RCC 7860 (cell line): Measurements from ENCODE around the gene ATG13.
"Not testable (repeated sequence)": the region's sequence is repeated elsewhere in the genome, so short reads cannot be mapped to it uniquely, and the experiment has no call there.

ENCODE experiments used
- DNase-seq: peaks from one replicate; pipeline ENCODE4 v3.0.0-alpha.2; 2015; ENCODE audit warnings: low spot score
- FAIRE-seq: peaks from 2 replicates; lab custom pipeline; 2012; peaks lifted over from hg19 to GRCh38; lab: Jason Lieb, UNC

Gene ATG13

DNA sequence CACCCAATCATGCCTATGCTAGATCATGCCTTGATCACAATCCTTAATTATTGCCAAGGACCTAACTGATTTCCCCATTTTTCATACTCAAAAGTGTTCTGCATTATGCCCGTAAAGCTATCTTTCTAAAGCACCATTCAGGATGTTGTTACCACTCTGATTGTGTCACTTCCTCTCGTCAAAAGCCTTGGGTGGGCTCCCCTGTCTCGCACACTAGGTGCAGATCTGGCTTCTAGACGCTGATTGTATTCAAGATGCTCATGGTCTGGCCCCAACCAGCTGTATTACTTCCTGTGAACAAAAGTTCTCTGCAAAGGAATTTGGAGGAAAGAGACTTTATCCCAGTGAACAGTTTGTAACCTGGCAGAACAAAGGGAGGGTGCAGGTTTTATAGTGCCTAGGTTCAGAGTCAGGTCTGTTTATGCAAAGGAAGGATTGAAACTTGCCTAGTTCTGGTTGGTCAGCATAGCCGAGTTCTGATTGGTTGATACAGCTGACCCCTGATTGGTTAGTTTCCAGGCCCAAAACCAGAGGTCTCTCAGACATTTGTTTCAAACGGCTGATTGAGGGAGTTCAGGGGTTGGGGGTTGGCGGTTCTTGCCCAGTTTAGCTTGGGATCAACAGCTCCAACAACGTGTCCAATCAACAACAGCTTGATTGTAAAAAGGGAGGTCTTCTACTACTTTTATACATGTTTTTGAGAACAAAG, 25.4 kb downstream of the ATG13 start:
- no peak for FAIRE-seq
- DNase-seq, result no peak

DNA sequence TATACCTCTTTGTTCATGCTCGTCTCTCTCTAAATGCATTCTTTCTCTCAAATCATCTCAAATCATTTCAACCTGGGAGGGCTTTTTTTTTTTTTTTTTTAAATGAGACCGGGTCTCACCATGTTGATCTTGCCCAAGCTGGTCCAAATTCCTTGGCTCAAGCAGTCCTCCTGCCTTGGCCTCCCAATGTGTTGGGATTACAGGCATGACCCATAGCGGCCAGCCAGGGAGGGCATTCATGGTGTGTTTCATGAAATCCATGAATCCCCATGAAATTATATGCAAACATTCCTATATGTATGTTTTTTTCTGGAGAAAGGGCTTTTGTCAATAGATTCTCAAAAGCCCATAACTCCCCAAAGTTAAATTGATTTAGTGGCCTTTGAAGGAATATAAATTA, 26.2 kb downstream of the ATG13 start:
- no peak for DNase-seq
- FAIRE-seq, result no peak

DNA sequence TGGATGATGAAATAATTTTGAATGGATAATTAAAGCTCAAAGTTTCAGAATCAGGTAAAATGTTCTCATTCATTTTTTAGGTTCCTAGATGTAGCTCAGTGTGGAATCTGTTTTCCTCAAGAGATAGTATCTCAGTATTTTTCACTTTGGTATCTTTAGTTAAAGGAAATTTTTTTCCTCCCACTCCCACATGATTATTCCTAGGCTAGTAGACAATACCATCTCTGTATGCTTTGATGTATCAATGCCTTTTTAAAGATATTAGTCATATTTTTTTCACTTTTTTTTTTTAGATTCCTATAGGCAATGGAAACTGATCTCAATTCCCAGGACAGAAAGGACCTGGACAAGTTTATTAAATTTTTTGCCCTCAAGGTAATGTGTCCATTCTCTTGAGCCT, 26.6 kb downstream of the ATG13 start:
- FAIRE-seq (no peak), DNase-seq (no peak)

DNA sequence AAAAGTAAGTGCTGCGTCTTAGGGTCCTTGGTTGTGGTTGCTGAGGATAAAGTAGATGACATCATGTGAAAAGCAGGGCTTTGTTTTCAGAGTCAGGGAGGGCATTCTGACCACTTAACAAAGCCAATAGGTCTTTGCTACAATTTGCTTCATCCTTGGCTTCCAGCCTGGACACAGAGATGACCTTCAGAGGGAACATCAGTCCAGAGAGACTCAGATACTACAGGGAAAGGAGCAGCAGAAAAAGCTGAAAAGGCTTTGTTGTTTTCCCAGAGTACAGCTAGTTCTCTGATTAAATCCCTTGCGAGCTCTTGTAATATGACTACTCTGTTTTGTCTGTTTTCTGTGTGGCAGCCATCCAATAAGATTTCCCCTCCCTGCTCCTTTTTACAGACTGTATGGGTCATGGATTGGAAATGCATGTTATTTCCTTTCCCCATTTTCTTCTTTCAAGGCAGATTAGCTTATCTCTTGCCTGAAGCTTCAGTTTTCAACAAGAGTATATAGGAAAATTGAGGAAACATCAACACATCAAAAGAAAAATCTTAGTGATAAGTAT, 31.9 kb downstream of the ATG13 start:
- no peak for DNase-seq
- no peak for FAIRE-seq

DNA sequence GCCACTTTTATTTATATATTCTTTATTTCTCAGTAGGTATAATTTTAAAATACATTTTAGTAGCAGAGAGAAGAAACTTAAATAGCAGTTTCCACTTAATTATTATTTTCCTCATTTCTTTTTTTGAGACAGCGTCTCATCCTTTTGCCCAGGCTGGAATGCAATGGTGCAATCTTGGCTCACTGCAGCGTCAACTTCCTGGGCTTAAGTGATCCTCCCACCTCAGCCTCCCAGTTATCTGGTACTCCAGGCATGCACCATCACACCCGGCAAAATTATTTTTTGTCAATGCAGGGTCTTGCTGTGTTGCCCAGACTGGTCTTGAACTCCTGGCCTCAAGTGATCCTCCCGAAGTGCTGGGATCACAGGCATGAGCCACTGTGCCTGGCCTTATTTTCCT, 38.3 kb downstream of the ATG13 start:
- DNase-seq (no peak), FAIRE-seq (no peak)

DNA sequence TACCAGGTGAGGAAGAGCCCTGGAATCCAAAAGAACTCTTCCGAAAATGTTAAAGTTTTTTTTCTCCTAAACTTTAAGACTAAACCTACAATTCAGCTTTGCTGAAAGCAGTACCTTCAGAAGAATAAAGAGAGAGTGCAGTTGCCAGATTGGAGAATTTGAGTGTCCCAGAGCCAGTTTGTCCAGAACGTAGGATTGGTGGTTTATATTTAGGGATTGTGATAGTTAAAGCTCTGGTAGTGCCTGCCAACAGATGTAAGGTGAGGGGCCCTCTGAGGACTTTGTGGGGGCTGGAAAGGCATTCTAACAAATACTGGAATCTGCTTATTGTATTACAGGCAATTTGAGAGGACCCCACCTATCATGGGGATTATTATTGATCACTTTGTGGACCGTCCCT, 39.8 kb downstream of the ATG13 start:
- DNase-seq (no peak), FAIRE-seq (no peak)

DNA sequence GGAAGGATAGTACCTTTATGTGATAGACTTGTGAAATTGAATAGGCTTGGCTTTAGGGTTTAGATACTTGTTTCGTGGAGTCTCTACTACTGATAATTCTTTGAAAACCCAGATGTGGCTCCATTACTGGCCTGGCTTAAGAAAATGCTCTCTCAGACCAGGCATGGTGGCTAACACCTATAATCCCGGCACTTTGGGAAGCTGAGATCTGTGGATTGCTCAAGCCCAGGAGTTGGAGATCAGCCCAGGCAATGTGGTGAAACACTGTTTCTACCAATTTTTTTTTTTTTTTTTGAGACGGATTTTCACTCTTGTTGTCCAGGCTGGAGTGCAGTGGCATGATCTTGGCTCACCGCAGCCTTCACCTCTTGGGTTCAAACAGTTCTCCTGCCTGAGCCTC, 40.9 kb downstream of the ATG13 start:
- no peak for DNase-seq
- no peak for FAIRE-seq

DNA sequence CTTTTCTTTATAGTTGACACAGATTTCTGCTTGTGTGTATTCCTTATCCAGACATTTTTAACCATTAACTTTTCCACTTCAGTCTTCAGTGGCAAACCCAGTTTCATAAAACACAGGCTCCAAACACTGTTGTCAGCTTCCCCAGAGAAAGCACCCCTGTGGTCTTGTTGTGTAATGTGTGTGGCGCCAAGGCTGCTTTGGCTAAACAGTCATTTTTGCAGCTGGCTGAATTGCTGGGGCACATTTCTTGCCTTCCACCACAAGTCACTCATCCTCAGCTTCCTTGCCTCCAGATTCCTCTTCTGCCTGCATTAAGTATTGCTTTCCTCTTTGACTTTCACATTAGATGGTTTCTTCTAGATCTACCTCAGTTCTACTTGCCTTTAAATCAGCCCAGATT, 42.6 kb downstream of the ATG13 start:
- no peak for FAIRE-seq
- no peak for DNase-seq

DNA sequence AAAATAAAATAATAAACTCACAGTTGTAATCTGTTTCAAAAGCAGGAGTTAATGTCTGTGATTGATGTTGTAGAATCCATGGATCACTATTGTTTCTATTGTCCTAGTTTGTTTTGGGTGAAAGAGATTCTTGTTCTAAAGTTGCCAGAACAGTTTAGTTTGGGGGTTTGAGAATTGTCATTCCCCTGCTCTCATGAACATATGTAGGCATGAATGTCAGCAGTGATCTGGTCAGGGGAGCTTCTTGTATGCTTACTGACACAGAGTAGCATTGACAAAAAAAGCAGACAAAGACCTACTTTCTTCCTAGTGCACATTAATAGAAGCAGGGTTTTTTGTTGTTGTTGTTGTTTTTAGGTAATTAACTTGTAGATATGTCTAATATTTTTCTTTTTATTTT, 44.5 kb downstream of the ATG13 start:
- DNase-seq (no peak), FAIRE-seq (no peak)

DNA sequence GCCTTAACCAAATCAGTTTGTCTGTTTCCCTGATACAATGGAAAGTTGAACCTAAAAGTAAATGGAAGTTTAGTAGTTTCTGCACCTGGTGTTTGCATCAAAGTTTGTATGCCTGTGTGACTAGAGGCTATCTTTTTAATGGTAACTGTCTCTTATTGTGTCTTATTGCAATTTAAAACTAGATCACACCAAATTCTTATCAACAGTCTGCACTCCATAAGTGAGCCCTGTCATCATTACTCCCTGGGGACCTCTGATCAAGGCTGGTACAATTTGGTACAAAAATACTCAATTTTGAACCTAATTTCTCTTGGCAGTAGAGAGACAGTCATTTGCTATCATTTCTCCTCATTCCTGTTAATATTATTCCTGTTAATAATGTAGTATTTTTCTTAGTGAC, 45.0 kb downstream of the ATG13 start:
- FAIRE-seq (no peak), DNase-seq (no peak)

DNA sequence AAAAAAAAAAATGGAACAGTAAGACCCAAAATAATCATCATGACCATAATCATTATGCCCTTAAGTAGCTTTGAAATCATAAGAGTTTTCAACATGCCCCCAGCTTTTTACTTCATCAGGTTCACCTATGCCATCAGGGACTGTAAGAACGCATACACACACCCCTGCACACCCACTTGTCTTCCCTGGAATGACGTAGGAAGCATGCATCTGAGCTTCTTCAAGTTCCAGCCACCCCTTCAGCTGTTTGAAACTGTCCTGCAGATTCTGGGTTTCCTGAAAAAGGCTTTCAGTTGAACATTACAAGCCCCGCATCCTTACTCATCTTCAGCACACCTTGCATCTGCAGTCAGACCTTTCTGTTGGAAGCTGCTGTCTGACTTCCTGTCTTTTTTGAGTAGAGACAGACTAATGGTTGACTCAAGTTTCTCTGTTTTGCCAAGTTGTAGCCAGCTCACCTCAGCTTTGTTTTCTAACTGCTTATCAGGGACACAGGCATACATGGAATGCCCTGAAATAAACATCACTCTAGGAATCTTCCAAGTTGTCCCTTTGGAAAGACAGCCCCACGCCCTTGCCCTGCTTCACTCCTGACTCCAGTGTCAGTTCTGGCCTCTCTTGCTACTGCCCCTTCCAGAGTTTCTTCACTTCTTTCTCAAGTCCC, 46.1 kb downstream of the ATG13 start:
- FAIRE-seq, result no peak
- no peak for DNase-seq

DNA sequence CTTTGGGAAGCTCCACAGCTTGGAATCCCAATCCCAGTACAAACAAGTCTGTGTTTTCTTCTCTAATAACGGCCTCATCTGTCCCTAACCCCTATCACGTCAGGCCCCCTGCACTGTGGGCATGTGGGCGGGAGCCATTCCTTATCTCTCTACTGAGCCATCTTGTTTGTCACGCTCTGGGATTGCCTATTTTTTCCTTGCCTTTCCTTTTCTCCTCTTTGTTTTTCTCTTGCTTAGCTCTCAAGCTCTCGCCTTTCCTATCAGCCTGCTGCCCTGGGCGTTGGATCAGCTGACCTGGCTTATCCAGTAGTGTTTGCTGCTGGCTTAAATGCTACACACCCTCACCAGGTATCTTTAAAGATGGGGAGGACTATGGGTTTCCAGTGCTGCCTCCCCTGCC, 47.3 kb downstream of the ATG13 start:
- FAIRE-seq, result no peak
- no peak for DNase-seq

DNA sequence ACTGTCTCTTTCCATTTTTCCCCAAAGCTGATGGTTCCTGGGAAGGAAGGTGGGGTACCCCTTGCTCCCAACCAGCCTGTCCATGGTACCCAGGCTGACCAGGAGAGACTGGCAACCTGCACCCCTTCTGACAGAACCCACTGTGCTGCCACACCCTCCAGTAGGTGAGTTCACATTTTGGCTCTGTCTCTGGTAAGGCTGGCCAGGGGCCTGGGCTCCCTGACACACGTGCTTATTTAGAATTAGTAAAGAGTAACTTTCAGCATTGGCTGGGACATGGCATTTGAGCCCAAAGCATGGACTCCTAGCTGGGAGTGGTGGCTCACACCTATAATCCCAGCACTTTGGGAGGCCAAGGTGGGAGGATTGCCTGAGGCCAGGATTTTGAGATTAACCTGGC, 48.0 kb downstream of the ATG13 start:
- FAIRE-seq, result no peak
- no peak for DNase-seq

DNA sequence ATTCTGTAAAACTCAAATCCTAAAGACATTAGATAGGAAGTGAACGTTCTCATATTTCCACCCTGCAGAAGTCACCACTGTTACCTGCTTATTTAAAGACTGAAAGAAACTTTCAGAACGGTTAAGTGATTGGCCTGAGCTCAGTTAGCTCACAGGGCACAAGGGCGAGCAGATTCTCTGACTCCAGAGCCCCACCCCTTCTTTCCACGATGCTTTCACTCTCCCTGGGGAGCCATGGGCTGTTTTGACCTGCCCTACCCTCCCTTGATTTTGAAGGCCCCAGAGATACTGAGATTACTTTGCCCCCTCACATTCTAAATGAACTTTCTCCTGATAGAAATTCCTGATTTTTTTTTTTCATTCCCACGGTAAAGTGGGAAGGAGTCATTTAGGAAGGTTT, 49.2 kb downstream of the ATG13 start:
- FAIRE-seq (no peak), DNase-seq (no peak)

DNA sequence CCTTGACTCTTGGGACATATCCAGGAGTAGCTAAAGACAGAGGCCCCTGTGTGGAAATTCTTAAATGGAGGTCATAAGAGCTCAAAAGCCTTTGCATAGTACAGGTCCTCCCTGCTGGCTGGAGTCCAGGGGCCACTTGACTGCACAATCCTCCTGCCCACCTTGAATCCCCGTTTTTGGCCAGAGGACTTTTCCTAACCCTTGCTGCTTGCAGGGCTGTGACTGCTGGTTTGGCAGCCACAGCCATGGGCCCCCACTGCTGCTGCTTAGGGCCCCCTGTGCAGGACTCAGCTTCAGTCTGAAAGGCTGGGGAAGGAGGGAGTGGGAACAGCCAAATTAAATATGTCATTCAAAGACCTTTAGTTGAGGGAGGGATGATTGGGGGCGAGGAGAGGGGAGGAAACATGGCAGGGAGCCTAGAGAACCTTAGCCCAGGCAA, 49.7 kb downstream of the ATG13 start:
- no peak for FAIRE-seq
- no peak for DNase-seq

DNA sequence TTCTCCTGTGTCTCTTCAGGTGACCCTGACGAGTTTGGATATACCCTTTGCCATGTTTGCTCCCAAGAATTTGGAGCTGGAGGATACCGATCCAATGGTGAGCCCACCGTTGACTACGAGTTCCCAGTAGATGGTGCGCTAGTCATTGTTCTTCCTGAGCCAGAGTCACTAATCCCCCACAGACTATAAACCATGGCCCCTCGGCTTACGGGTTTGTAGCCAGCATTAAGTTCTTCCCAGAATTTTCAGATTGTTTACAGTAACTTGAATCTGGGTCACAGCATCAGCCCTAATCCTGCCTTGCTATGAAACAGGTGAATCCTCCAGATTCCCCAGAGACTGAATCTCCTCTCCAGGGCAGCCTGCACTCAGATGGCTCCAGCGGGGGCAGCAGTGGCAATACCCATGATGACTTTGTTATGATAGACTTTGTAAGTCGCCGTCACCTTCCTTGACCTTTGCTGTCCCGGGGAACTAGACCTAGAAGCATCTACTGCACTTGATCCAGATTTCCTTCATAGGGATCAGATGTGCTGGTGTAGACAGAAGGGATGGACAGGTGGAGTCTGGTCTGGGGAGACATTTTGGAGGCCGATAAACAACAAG, 51.2 kb downstream of the ATG13 start:
- FAIRE-seq, result no peak

DNA sequence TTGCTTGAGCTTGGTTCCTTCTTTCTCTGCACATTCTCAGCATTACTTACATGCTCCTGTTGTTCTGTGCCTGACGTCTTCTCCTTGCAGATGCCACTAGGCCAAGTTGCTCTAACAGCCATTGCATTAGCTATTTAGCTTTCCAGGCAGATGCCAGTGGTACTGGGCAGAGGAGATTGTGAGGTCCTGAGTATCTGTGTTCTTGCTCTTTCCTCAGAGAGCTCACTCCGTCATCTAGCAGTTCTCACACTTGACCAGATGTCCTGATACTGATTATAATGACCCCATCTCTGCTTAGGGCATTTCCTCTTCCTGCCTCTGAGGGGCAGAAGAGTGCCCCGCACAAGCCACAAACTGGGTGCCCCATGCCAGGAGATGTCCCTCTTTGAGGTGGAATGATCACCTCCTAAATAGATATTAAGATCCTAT, 52.4 kb downstream of the ATG13 start:
- DNase-seq (no peak), FAIRE-seq (no peak)

More for the DNA sequence above, 51.2 kb downstream of the ATG13 start:
- no peak for DNase-seq

DNA sequence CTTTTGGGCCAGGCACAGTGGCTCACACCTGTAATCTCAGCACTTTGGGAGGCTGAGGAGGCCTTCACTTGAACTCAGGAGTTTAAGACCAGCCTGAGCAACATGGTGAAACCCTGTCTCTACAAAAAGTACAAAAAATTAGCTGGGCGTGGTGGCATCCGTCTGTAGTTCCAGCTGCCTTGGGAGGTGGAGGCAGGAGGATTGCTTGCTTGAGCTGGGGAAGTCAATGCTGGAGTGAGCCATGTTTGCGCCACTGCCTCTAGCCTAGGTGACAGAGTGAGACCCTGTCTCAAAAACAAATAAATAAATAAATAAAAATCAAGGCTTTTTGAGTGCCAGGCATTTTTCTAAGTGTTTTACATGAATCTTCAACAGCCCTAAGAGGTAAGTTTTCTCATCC, 53.2 kb downstream of the ATG13 start:
- FAIRE-seq, DNase-seq: not testable (repeated sequence)

DNA sequence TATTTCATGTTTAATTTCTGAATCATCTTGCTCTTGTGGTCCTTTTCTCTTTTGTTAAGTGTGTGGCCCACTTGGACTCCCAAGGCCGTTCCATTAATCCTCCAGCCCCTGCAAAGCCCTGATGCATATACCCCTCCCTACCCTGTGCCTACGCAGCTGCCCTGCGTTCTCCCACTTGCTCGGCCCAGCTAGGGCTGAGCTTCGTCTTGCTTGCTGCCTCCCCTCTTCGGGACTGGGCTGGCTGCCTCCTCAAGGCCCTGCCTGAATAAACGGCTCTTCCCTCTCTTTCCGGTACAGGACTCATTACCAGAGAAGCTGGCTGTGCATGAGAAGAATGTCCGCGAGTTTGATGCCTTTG, 54.6 kb downstream of the ATG13 start:
- DNase-seq (no peak), FAIRE-seq (no peak)

DNA sequence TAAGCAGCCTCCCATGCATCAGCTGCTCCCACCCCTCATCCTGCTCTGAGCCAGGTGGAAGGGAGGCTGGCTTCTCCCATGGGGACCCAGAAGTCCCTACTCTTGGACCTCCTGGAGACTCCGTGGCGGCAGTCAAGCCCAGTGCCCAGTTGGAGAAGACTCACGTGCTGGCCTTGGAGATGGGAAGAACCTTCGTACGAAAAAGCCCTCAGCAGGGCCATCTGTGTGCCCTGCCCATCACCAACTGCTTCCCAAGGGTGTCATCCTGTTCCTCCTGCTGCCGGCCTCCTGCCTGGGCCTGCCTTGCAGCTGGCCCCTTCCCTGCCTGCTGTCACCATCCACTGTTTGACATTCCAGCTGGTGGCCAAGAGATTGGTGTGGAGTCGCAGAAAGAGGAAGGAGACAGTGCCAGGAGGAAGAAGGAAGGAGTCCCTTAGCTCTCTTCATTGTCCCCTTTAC, 55.1 kb downstream of the ATG13 start:
- FAIRE-seq (no peak), DNase-seq (no peak)

DNA sequence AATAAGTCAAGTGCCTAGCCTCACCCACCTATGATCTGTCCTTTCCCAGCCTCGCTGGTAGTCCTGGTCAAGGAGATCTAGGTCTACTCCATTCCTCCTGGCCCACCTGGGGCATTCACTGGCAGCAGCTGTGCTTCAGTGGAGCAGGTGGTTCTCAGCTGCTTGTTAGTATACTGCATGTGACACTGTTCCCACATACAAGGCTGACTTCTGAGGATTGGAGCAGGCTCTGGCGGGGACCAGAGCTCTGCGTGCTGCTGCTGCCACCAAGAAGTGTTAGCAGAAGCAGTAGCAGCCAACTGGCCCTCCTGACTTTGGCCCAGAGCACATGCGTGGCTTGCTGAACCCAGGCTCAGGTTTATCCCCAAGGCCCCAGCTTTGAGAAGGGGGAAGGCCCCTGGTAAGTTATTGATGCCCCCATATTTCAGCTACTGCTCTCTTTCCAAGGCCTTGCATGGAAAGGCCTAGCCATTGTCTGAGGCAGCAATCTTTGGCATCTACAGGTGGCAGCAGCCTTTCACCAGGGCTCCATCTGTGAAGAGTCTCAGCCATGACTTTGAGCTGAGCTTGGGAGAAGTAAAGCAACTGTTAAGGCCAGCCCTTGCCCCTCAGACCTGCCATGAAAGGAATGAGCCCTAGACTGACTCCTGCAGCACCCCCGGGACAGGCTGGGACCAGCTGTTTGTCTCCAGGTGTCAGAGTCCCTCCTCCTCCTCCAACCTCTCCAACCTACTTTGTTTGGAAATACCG, 56.5 kb downstream of the ATG13 start:
- FAIRE-seq (no peak), DNase-seq (no peak)
